Neutrophil (primary cell): ENCODE measurements around the gene UBLCP1.
A peak's percentile ranks its signal among the peaks of the same experiment; 100 is the strongest.

Experiments
- H3K27ac ChIP-seq: fragments of 200-600 bp; sonication (generic); 2 replicates; pipeline ENCODE4 v1.5.1; 2016; ENCODE audit warnings: mild to moderate bottlenecking, moderate library complexity
- H3K27me3 ChIP-seq: fragments of 200-600 bp; sonication (generic); 2 replicates; pipeline ENCODE4 v1.6.0; 2016; ENCODE audit warnings: mild to moderate bottlenecking
- H3K36me3 ChIP-seq: fragments of 200-600 bp; sonication (generic); 2 replicates; pipeline ENCODE4 v1.5.1; 2017
- H3K4me1 ChIP-seq, 2 experiments: fragments of 200-600 bp in 1 of 2; sonication (generic) in 1 of 2; 1 replicate in 1 of 2; 2 replicates in 1 of 2; pipeline versions ENCODE4 v1.5.1 to v1.6.1; 2013 to 2016; ENCODE audit warnings: low read depth in 1 of 2, low read length in 1 of 2, mild to moderate bottlenecking in 1 of 2, moderate library complexity in 1 of 2; ENCODE audit not compliant: control insufficient read depth in 1 of 2, insufficient read depth in 1 of 2
- H3K4me3 ChIP-seq, 2 experiments: fragments of 200-600 bp in 1 of 2; sonication (generic) in 1 of 2; 1 replicate in 1 of 2; 2 replicates in 1 of 2; pipeline ENCODE4 v1.5.1; 2013 to 2016; ENCODE audit warnings: low read depth in 1 of 2, low read length in 1 of 2, mild to moderate bottlenecking in 1 of 2, moderate library complexity in 1 of 2
- H3K9me3 ChIP-seq: fragments of 200-600 bp; sonication (generic); 2 replicates; pipeline ENCODE4 v1.5.1; 2016
- CTCF ChIP-seq: fragments of 200-600 bp; sonication (generic); IDR thresholded peaks from 2 replicates; pipeline ENCODE4 v1.5.1; 2016; ENCODE audit warnings: antibody characterized with exemption

UBLCP1 gene

GRCh38 chr5:159324102-159324755, 61.1 kb downstream of the UBLCP1 start:
- H3K9me3 ChIP-seq = no peaks in the 10 kb centered on the region
- H3K27me3 ChIP-seq = no peaks in the 10 kb centered on the region
- H3K4me3 ChIP-seq = no peak overlapping the region
- H3K27ac ChIP-seq = no peak overlapping the region
- H3K4me1 ChIP-seq = no peaks in the 10 kb centered on the region
- no peak for TF ChIP-seq CTCF
- no peaks in the 10 kb centered on the region for H3K36me3 ChIP-seq

- peaks cover 2% of the 10 kb centered on the region for H3K27me3 ChIP-seq
- no peaks in the 10 kb centered on the region for H3K9me3 ChIP-seq
- H3K4me1 ChIP-seq = no peaks in the 10 kb centered on the region
- H3K4me3 ChIP-seq = no peak overlapping the region
- TF ChIP-seq CTCF = no peak
- H3K36me3 ChIP-seq = no peaks in the 10 kb centered on the region
- no peak overlapping the region for H3K27ac ChIP-seq
Measured at GRCh38 chr5:159324986-159325385, 61.9 kb downstream of the UBLCP1 start.

DNA sequence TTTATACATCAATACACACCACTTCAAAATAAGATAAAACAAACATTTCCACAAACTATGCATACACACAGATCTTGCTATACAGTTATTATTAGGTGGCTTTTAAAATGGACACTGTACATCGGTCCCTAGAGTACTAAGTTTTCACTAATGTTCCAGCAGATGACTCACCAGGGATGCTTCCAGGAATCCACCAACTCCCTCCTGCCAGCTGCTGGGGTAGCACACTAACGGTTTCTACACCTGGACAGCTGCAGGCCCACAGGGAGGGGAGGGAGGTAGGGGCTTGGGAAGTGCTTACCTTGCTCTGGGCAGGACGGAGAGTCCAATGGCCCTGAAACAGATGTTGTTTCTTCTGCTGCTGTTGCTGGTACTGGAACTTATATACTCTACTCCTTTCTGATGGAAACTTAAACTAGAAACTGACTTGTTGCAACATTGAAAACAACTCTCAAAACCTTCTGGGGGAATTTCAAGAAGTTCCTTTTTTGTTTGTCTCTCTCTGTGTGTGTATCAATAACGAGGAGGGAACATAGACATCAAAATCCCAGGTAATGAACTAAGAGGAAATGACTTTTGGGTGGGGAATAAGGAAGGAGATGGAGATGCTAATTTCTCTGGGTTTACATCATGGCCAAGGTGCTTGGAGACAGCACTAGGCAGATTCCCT, 67.2 kb downstream of the UBLCP1 start, which contains the start of gene IL12B:
Gene IL12B (minus strand): TSS at position 357 of the 670 bp plus-strand sequence. CDS start 3,705 bp downstream, outside the sequence.
- no peak within 1 kb of the TSS for H3K4me3 ChIP-seq
- no peaks in the 10 kb centered on the region for H3K9me3 ChIP-seq
- no peaks in the 10 kb centered on the region for H3K36me3 ChIP-seq
- no peak for TF ChIP-seq CTCF
- peaks cover 36% of the 10 kb centered on the region for H3K27me3 ChIP-seq
- H3K27ac ChIP-seq = no peak within 1 kb of the TSS
- peaks cover 7 to 14% of the 10 kb centered on the region in 2 experiments for H3K4me1 ChIP-seq

DNA sequence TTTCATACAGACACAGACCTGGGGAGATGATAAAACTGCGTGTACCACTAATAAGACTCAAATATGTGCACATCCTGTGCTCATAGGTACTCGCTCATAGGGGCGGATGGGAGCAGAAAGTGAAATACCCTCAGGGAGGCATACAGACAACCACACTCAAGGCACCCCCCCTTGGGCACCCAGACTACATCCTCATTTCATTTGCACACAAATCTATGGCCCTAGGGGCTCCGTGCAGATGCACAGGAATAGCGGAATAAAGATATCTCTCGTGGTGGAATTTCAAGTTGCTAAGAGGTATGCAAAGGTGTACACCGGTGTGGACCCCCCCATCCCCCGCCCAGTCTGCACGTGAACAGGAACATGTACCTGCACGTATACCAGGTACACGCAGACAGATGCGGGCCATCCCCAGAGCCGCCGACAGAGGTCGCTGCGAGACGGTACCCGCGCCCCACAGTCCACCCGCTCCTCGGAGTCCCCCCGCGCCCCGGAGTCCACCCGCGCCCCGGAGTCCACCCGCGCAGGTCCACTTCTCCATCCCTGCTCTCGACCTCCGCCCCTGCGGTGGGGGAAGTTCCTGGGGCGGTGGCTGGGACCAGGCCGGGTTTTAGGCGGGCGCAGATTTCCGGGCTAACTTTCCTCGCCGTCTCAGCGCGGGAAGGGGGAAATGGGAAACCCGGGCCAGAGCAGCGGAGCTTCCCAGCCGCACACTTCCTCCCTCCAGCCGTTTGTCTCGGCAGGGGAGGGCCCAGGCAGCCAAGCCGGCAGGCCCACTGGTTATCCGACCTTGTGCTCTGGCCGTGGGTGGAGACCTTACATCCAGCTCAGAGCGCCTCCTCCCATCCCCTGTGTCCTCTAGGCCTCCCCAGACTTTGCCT, 68.2 kb downstream of the UBLCP1 start:
- TF ChIP-seq CTCF = peak; percentile 66
- Histone ChIP-seq H3K27me3 (peaks cover 36% of the 10 kb centered on the region), H3K9me3 (no peaks in the 10 kb centered on the region), H3K27ac (no peak overlapping the region), H3K4me3 (no peak overlapping the region), H3K36me3 (no peaks in the 10 kb centered on the region), H3K4me1 (peaks cover 7 to 14% of the 10 kb centered on the region in 2 experiments)

DNA sequence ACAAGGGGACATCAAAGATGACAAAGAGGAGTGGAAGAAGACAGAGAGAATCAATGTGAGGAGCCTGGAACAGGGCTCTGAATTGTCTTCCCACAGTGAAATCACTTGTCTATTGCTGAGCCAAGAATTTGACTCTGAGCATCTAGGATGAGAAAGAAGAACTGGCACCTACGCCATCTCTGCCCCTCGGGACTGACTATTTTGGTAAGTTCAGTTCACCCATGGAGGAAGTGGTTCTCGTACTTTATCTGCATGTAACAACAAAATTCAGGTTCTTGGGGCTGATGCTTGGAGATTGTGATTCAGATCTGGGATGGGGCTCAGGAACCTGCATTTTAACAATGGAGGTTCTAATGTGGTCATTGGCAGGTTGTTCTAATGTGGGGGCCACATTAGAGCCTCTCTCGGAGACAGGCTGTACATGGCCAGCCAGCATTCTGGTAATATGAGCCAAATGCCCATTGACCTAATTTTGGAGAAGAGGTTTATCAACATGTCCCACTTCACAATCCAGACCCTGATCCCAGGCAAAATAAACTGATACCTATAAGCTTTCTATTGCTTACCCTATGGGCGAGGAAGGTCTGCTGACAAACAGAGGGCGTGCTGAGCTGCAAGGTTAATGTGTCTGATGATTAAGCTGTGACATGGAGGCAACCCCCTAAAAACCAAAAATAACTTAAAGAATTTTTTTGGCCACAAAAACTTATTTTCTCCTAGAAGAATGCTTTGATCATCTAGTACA, 69.9 kb downstream of the UBLCP1 start:
- Histone ChIP-seq H3K4me3 (no peak overlapping the region), H3K9me3 (no peaks in the 10 kb centered on the region), H3K27me3 (peaks cover 36% of the 10 kb centered on the region), H3K4me1 (peaks cover 18 to 29% of the 10 kb centered on the region in 2 experiments), H3K27ac (no peak overlapping the region), H3K36me3 (no peaks in the 10 kb centered on the region)
- no peak for TF ChIP-seq CTCF
